Large intestine (tissue), 3 donors: ENCODE data around the gene ZNF253. TPM values are rescaled to one million over a fixed set of nuclear protein-coding genes. Genes with fewer than 3 reads are reported as not detected.
"Not testable (repeated sequence)": the region's sequence is repeated elsewhere in the genome, so short reads cannot be mapped to it uniquely, and the experiment has no call there.

ENCODE experiments used
- DNase-seq, 2 donors: peaks; one replicate each; pipeline versions ENCODE4 v3.0.0 to v3.0.0-alpha.2; 2013
- H3K27ac ChIP-seq: one replicate; pipeline ENCODE4 v1.5.1; 2013; ENCODE audit warnings: low read length
- H3K27me3 ChIP-seq: 2 replicates; pipeline ENCODE4 v1.6.1; 2013; ENCODE audit warnings: low read length; ENCODE audit not compliant: control insufficient read depth, insufficient read depth
- H3K36me3 ChIP-seq: 2 replicates; pipeline ENCODE4 v1.6.1; 2013; ENCODE audit warnings: low read length; ENCODE audit not compliant: control insufficient read depth, insufficient read depth
- H3K4me1 ChIP-seq: one replicate; pipeline ENCODE4 v1.6.1; 2013; ENCODE audit warnings: low read length; ENCODE audit not compliant: control insufficient read depth, insufficient read depth
- H3K4me3 ChIP-seq: one replicate; pipeline ENCODE4 v1.5.1; 2013; ENCODE audit warnings: low read length
- H3K9me3 ChIP-seq: one replicate; pipeline ENCODE4 v1.6.1; 2013; ENCODE audit warnings: mild to moderate bottlenecking, low read depth, low read length, moderate library complexity; ENCODE audit not compliant: control insufficient read depth
- WGBS: methylation state at CpG from one replicate; pipeline ENCODE4 v1.1.5; 2013; ENCODE audit warnings: low lambda C conversion rate; ENCODE audit not compliant: insufficient coverage; 5-methylcytosine and 5-hydroxymethylcytosine counted together
- polyA plus RNA-seq: library from polyadenylated mRNA; unstranded; fragments of 120-200 nt; gene quantifications from one replicate; pipeline ENCODE4 v1.2.1, GENCODE V29; 2013

Gene ZNF253
- polyA plus RNA-seq, 1 donor = 15.6 TPM

GRCh38 chr19:19847781-19848180, 17.9 kb upstream of the ZNF253 start:
- peaks cover 1% of the 10 kb centered on the region for H3K9me3 ChIP-seq
- no peak overlapping the region for H3K4me3 ChIP-seq
- no peak overlapping the region for H3K27ac ChIP-seq
- no peak for DNase-seq
- H3K27me3 ChIP-seq = no peaks in the 10 kb centered on the region
- H3K4me1 ChIP-seq = no peaks in the 10 kb centered on the region
- 100% methylated on average over 2 of the region's 12 CpGs for WGBS
- no peaks in the 10 kb centered on the region for H3K36me3 ChIP-seq

DNA sequence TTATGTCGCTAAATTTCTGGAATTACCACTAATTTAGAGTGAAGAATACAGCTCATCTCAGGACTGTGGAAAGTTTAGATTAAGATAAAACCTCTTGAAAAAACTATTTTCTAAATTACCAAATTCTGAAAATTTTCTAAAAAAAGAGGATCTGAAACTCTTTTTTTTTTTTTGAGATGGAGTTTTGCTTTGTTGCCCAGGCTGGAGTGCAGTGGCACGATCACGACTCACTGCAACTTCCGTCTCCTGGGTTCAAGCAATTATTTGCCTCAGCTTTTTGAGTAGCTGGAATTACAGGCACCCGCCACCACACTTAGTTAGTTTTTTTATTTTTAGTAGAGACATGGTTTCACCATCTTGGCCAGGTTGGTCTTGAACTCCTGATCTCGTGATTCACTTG, 16.6 kb upstream of the ZNF253 start:
- Histone ChIP-seq H3K4me3 (no peak overlapping the region), H3K36me3 (no peaks in the 10 kb centered on the region), H3K9me3 (no peaks in the 10 kb centered on the region), H3K27ac (no peak overlapping the region), H3K27me3 (no peaks in the 10 kb centered on the region), H3K4me1 (no peaks in the 10 kb centered on the region)
- no peak for DNase-seq
- 100% methylated on average over 1 of the region's 6 CpGs for WGBS

DNA sequence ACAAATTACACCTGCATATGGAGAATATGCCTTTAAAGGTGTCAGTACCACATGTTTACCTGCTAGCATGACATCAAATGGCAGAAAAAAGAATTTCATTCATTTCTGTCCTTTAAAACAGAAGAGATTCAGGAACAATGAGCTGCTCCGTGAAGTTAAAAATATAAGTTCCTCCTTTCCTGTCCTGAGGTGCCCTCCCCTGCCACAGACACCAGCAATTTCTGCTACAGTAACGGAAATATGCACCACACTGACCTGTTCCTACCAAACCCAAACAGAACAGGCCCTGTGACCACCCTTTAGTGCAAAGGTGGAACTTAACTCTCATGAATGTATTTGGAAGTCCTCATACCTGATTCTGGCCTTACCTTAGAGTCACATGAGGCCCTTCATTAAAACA, 13.9 kb upstream of the ZNF253 start:
- WGBS = no CpG with 5 or more reads among the region's 2 CpGs
- H3K4me1 ChIP-seq, H3K9me3 ChIP-seq, DNase-seq, H3K27me3 ChIP-seq, H3K36me3 ChIP-seq, H3K4me3 ChIP-seq, H3K27ac ChIP-seq: not testable (repeated sequence)

DNA sequence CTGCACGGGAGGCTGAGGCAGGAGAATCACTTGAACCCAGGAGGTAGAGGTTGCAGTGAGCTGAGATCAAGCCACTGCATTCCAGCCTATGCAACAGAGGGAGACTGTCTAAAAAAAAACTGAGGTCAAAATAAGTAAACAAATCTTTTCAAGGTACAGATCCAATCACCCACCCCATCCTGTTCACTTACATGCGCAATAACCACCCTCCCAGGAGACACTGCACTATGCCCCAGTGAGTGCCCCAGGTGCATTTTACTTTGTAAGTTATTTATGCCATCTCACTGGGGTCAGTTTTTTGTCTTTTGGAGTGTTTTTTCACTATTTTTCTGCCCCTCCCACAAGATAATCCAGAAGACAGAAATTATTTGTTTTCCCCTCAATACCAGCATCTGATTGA, 6.9 kb upstream of the ZNF253 start:
- WGBS = no CpG with 5 or more reads among the region's 2 CpGs
- no peaks in the 10 kb centered on the region for H3K36me3 ChIP-seq
- peaks cover 4% of the 10 kb centered on the region for H3K9me3 ChIP-seq
- no peak for DNase-seq
- H3K4me1 ChIP-seq = no peaks in the 10 kb centered on the region
- H3K27ac ChIP-seq = no peak overlapping the region
- no peaks in the 10 kb centered on the region for H3K27me3 ChIP-seq
- no peak overlapping the region for H3K4me3 ChIP-seq

GRCh38 chr19:19860756-19861390, 4.8 kb upstream of the ZNF253 start:
- Histone ChIP-seq H3K27me3 (no peaks in the 10 kb centered on the region), H3K4me3 (peak overlapping the region; percentile 42), H3K4me1 (no peaks in the 10 kb centered on the region), H3K27ac (no peak overlapping the region), H3K9me3 (peaks cover 10% of the 10 kb centered on the region), H3K36me3 (no peaks in the 10 kb centered on the region)
- peak; percentile 54 to 79 for DNase-seq
- WGBS = no CpG with 5 or more reads among the region's 29 CpGs

GRCh38 chr19:19866611-19867248, 1.0 kb downstream of the ZNF253 start:
- Histone ChIP-seq H3K36me3 (peaks cover 3% of the 10 kb centered on the region), H3K27ac (peak overlapping the region; percentile 93), H3K4me1 (no peaks in the 10 kb centered on the region), H3K27me3 (no peaks in the 10 kb centered on the region), H3K4me3 (peak overlapping the region; percentile 64), H3K9me3 (peaks cover 16% of the 10 kb centered on the region)
- DNase-seq = peak in 1 of 2 donors; percentile 49
- no CpG with 5 or more reads among the region's 23 CpGs for WGBS

DNA sequence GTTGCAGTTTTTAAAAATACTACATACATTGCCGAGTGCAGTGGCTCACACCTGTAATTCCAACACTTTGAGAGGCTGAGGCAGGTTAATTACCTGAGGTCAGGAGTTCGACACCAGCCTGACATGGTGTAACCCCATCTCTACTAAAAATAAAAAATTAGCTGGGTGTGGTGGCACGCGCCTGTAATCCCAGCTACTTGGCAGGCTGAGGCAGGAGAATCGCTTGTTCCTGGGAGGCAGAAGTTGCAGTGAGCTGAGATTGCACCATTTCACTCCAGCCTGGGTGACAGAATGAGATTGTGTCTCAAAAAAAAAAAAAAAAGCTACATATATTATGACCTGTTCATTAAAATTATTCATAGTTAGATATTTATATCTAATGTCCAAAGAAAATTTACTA, 4.4 kb downstream of the ZNF253 start:
- no CpG with 5 or more reads among the region's 5 CpGs for WGBS
- H3K27me3 ChIP-seq, H3K4me1 ChIP-seq, DNase-seq, H3K27ac ChIP-seq, H3K4me3 ChIP-seq: not testable (repeated sequence)
- Histone ChIP-seq H3K36me3 (peaks cover 14% of the 10 kb centered on the region), H3K9me3 (peaks cover 21% of the 10 kb centered on the region)

DNA sequence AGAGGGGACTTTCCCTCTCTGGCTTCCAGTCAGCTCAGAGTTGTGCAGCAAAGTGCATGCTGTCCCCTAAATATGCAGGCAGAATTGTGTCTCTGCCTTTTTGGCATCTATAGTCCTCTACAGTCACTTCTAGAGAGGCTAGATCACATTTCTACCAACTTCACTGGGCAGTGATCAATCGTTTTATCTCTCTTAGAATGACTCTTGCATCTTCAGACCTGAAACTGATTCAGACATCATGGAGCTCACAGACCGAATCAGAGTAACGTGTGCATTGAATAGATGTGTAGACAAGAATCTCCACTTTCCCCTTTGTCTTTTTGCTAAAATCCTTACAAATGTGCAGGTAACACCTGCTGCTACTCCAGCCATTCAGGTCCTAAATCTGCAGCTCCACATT, 6.2 kb downstream of the ZNF253 start:
- Histone ChIP-seq H3K27me3 (no peaks in the 10 kb centered on the region), H3K4me1 (no peaks in the 10 kb centered on the region), H3K36me3 (peaks cover 14% of the 10 kb centered on the region), H3K4me3 (no peak overlapping the region), H3K9me3 (peaks cover 26% of the 10 kb centered on the region), H3K27ac (no peak overlapping the region)
- WGBS = no CpG with 5 or more reads among the region's 3 CpGs
- DNase-seq = no peak

GRCh38 chr19:19873381-19873780, 7.7 kb downstream of the ZNF253 start:
- Histone ChIP-seq H3K27me3 (no peaks in the 10 kb centered on the region), H3K4me1 (no peaks in the 10 kb centered on the region), H3K4me3 (no peak overlapping the region), H3K36me3 (peaks cover 14% of the 10 kb centered on the region), H3K9me3 (peaks cover 26% of the 10 kb centered on the region), H3K27ac (no peak overlapping the region)
- no peak for DNase-seq

- WGBS = 100% methylated on average over 1 of the region's 4 CpGs
- peaks cover 30% of the 10 kb centered on the region for H3K36me3 ChIP-seq
- no peaks in the 10 kb centered on the region for H3K27me3 ChIP-seq
- no peak for DNase-seq
- no peak overlapping the region for H3K27ac ChIP-seq
- no peak overlapping the region for H3K4me3 ChIP-seq
- peaks cover 26% of the 10 kb centered on the region for H3K9me3 ChIP-seq
- no peaks in the 10 kb centered on the region for H3K4me1 ChIP-seq
Observed at GRCh38 chr19:19877724-19878123, 12.0 kb downstream of the ZNF253 start.

GRCh38 chr19:19884583-19884982, 18.9 kb downstream of the ZNF253 start:
- peaks cover 34% of the 10 kb centered on the region for H3K9me3 ChIP-seq
- H3K27me3 ChIP-seq = no peaks in the 10 kb centered on the region
- no peak for DNase-seq
- H3K27ac ChIP-seq = no peak overlapping the region
- WGBS = no CpG with 5 or more reads among the region's 1 CpG
- H3K36me3 ChIP-seq = peaks cover 39% of the 10 kb centered on the region
- no peak overlapping the region for H3K4me3 ChIP-seq
- H3K4me1 ChIP-seq = no peaks in the 10 kb centered on the region
